MG63 (cell line): ENCODE data around the gene DGKI. TPM values are rescaled to one million over a fixed set of nuclear protein-coding genes. Genes with fewer than 3 reads are reported as not detected.
"Not testable (repeated sequence)": the region's sequence is repeated elsewhere in the genome, so short reads cannot be mapped to it uniquely, and the experiment has no call there.

ENCODE experiments used
- DNase-seq: peaks from one replicate; pipeline ENCODE4 v3.0.0-alpha.2; 2020
- H3K27me3 ChIP-seq: fragments of 250-450 bp; sonication (Bioruptor Pico); 2 replicates; pipeline ENCODE4 v1.5.1; 2020; ENCODE audit warnings: mild to moderate bottlenecking, moderate library complexity
- H3K36me3 ChIP-seq: fragments of 250-450 bp; sonication (Bioruptor Pico); 2 replicates; pipeline ENCODE4 v1.5.1; 2020; ENCODE audit warnings: mild to moderate bottlenecking, moderate library complexity
- H3K4me3 ChIP-seq: fragments of 250-450 bp; sonication (Bioruptor Pico); 2 replicates; pipeline ENCODE4 v1.5.1; 2020; ENCODE audit warnings: mild to moderate bottlenecking, moderate library complexity
- H3K9me3 ChIP-seq: fragments of 250-450 bp; sonication (Bioruptor Pico); 2 replicates; pipeline ENCODE4 v1.5.1; 2020; ENCODE audit warnings: mild to moderate bottlenecking, moderate library complexity
- total RNA-seq: library from RNA; depleted of rRNA; stranded (reverse); fragments of >200 nt; shearing (Covaris generic); gene quantifications from 2 replicates; pipeline ENCODE4 v1.2.3, GENCODE V29; 2014; ENCODE audit warnings: low replicate concordance

The DGKI gene
- total RNA-seq, 1 experiment from 2014 or later: 0.43 TPM

- not testable (repeated sequence) for DNase-seq, H3K36me3 ChIP-seq, H3K27me3 ChIP-seq, H3K9me3 ChIP-seq, H3K4me3 ChIP-seq
These were observed 398.2 kb downstream of the DGKI start for GRCh38 chr7:137448572-137448971.

DNA sequence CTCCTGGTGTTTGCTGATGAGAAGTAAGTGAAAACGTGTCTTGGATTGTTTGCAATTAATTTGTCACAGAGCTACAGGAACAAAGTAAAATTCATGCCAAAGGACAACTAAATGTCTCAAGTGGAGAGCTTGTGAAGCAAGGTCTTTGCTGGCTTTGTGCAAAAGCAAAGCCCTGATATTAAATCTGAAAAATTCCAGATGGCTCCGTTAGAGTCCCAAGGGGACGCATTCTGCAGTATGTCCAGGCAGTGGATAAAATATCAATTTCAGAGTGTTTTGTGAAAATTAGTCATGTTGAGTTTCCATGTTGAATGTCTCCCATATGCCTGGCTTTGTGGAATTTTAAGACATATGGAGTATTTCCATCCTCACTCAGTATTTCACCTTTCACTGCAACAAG lies 400.7 kb downstream of the DGKI start:
- DNase-seq: no peak
- Histone ChIP-seq H3K4me3 (no peak overlapping the region), H3K36me3 (no peaks in the 10 kb centered on the region), H3K27me3 (no peaks in the 10 kb centered on the region), H3K9me3 (no peaks in the 10 kb centered on the region)

GRCh38 chr7:137445268-137445667 lies 401.5 kb downstream of the DGKI start:
- Histone ChIP-seq H3K27me3 (no peaks in the 10 kb centered on the region), H3K9me3 (no peaks in the 10 kb centered on the region), H3K4me3 (no peak overlapping the region), H3K36me3 (no peaks in the 10 kb centered on the region)
- DNase-seq: no peak

DNA sequence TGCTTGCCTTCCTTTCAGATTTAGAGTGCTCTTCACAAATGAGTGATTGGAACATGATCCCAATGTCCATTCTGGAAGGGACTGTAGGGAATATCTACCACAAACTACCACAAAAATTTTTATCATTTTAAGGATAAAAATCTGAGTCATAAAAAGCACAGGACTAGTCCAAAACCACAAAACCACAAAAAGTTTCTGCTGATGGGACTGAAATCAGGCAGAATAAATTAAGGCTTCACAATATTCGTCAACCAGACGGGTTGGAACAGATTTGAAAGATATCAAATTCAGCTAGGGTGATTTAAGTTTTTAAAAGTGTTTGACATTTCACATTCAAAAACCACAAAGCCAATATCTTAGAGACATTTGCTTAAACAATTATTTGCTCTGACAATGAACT lies 403.2 kb downstream of the DGKI start:
- H3K4me3 ChIP-seq: no peak overlapping the region
- H3K9me3 ChIP-seq: no peaks in the 10 kb centered on the region
- H3K36me3 ChIP-seq: no peaks in the 10 kb centered on the region
- no peak for DNase-seq
- no peaks in the 10 kb centered on the region for H3K27me3 ChIP-seq

DNA sequence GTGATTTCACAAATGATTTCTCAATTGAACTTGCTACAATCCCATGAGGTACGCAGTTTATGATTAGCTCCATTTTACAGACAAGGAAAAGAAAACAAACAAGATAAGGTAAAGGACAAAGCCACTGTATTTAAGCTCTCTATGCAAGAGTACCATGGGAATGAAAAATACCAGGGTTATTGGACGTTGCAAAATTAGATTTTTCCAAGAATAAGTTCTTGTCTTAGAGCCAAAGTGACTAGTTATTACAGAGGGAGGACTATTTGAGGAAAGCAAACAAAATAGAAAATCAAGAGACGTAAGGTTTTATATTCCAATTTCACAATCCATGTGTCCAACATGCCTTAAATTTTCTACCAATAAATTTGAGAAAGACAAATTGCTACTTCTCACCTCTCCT lies 405.3 kb downstream of the DGKI start:
- Histone ChIP-seq H3K27me3 (no peaks in the 10 kb centered on the region), H3K36me3 (no peaks in the 10 kb centered on the region), H3K4me3 (no peak overlapping the region), H3K9me3 (no peaks in the 10 kb centered on the region)
- DNase-seq: no peak

- DNase-seq: no peak
- Histone ChIP-seq H3K27me3 (no peaks in the 10 kb centered on the region), H3K4me3 (no peak overlapping the region), H3K36me3 (no peaks in the 10 kb centered on the region), H3K9me3 (no peaks in the 10 kb centered on the region)
These were observed 406.6 kb downstream of the DGKI start for GRCh38 chr7:137439829-137440825.

GRCh38 chr7:137434946-137435345 lies 411.8 kb downstream of the DGKI start:
- H3K4me3 ChIP-seq: no peak overlapping the region
- no peaks in the 10 kb centered on the region for H3K27me3 ChIP-seq
- no peak for DNase-seq
- H3K36me3 ChIP-seq: no peaks in the 10 kb centered on the region
- H3K9me3 ChIP-seq: no peaks in the 10 kb centered on the region

DNA sequence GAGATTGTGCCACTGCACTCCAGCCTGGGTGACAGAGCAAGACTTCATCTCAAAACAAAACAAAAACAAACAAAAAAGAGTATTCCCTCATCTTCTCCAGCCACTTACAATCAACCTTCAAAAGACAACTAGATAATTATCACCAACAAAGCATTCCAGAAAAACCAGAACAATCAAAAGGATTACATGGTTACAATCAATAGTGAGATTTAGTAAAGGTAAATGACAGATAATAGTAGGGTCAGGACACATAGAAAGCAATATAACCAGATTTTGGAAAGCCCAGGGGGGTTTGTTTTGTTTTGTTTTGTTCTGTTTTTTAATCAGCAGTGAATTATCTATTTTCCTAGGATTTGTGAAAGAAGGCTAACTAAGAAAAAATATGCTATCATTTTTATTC lies 412.2 kb downstream of the DGKI start:
- Histone ChIP-seq H3K27me3 (no peaks in the 10 kb centered on the region), H3K36me3 (no peaks in the 10 kb centered on the region)
- no peak for DNase-seq

GRCh38 chr7:137423321-137423720 lies 423.5 kb downstream of the DGKI start:
- H3K27me3 ChIP-seq: no peaks in the 10 kb centered on the region
- no peaks in the 10 kb centered on the region for H3K36me3 ChIP-seq
- DNase-seq: no peak
- H3K4me3 ChIP-seq: no peak overlapping the region
- H3K9me3 ChIP-seq: no peaks in the 10 kb centered on the region

More for the DNA sequence above, 412.2 kb downstream of the DGKI start:
- Histone ChIP-seq H3K9me3 (no peaks in the 10 kb centered on the region), H3K4me3 (no peak overlapping the region)

- no peaks in the 10 kb centered on the region for H3K36me3 ChIP-seq
- peak; percentile 3 for DNase-seq
These were observed 425.4 kb downstream of the DGKI start for GRCh38 chr7:137421366-137421765.

GRCh38 chr7:137418841-137419240 lies 427.9 kb downstream of the DGKI start:
- Histone ChIP-seq H3K27me3 (no peaks in the 10 kb centered on the region), H3K4me3 (no peak overlapping the region), H3K36me3 (no peaks in the 10 kb centered on the region), H3K9me3 (no peaks in the 10 kb centered on the region)
- no peak for DNase-seq

More at GRCh38 chr7:137421366-137421765, 425.4 kb downstream of the DGKI start:
- Histone ChIP-seq H3K27me3 (no peaks in the 10 kb centered on the region), H3K9me3 (no peaks in the 10 kb centered on the region), H3K4me3 (no peak overlapping the region)

DNA sequence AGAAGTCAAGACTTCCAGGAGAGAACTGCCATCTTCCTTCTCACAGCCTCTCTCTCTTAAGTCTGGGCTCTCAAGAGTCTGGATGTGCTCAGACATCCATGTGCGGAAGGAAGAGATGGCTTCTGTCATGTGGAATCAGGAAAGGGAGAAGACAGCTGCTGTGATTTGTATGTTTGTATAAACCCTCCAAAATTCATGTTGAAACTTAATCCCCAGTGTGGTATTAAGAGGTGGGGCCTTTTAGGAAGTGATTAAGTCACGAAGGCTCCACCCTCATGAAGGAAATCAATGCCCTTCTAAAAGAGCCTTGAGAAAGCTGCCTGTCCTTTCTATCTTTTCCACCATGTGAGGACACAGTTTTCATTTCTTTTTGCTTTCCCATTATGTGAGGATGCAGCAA lies 429.3 kb downstream of the DGKI start:
- no peak for DNase-seq
- H3K36me3 ChIP-seq: no peaks in the 10 kb centered on the region
- no peaks in the 10 kb centered on the region for H3K27me3 ChIP-seq
- H3K9me3 ChIP-seq: no peaks in the 10 kb centered on the region
- H3K4me3 ChIP-seq: no peak overlapping the region

GRCh38 chr7:137413901-137414300 lies 432.9 kb downstream of the DGKI start:
- Histone ChIP-seq H3K9me3 (no peaks in the 10 kb centered on the region), H3K4me3 (no peak overlapping the region), H3K27me3 (no peaks in the 10 kb centered on the region), H3K36me3 (no peaks in the 10 kb centered on the region)
- DNase-seq: no peak

DNA sequence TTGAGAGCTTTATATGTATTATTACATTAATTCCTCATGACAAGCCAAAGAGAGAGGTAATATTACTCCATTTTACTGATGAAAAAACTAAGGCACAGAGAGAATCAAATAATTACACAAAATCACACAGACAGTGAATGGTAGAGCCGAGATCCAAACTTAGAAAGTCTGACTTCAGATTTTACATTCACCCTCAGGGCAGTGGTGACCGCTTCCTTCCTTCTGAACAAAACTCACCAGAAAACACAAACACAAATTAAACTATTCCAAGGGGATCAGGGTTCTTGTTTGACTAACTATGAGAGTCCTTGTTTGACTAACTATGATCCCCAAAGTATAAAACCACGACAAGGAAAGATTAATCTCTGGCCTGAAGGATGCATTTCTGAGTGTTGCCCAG lies 435.3 kb downstream of the DGKI start:
- Histone ChIP-seq H3K36me3 (no peaks in the 10 kb centered on the region), H3K27me3 (no peaks in the 10 kb centered on the region), H3K4me3 (no peak overlapping the region), H3K9me3 (no peaks in the 10 kb centered on the region)
- DNase-seq: no peak

GRCh38 chr7:137408126-137408525 lies 438.6 kb downstream of the DGKI start:
- Histone ChIP-seq H3K9me3 (no peaks in the 10 kb centered on the region), H3K4me3 (no peak overlapping the region), H3K36me3 (no peaks in the 10 kb centered on the region), H3K27me3 (no peaks in the 10 kb centered on the region)
- no peak for DNase-seq

DNA sequence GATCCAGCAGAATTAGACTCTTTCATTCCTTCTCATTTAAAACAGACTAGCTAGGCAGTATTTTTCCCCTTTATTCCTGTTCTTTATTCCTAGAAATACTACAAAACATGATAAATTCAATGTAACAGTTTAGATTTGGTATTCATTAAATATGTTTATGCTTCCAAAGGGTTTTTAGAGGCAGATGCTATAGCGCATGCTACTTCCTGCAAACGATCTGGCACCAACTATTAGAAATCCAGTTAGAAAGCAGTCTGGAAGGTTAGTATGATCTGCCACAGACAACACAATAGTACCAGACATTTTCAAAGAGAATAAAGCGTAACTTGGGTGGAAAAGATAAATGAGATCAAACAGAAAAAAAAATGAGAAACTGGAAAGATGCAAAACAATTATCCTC lies 439.7 kb downstream of the DGKI start:
- no peak for DNase-seq
- no peaks in the 10 kb centered on the region for H3K9me3 ChIP-seq
- H3K27me3 ChIP-seq: no peaks in the 10 kb centered on the region
- no peaks in the 10 kb centered on the region for H3K36me3 ChIP-seq
- no peak overlapping the region for H3K4me3 ChIP-seq

DNA sequence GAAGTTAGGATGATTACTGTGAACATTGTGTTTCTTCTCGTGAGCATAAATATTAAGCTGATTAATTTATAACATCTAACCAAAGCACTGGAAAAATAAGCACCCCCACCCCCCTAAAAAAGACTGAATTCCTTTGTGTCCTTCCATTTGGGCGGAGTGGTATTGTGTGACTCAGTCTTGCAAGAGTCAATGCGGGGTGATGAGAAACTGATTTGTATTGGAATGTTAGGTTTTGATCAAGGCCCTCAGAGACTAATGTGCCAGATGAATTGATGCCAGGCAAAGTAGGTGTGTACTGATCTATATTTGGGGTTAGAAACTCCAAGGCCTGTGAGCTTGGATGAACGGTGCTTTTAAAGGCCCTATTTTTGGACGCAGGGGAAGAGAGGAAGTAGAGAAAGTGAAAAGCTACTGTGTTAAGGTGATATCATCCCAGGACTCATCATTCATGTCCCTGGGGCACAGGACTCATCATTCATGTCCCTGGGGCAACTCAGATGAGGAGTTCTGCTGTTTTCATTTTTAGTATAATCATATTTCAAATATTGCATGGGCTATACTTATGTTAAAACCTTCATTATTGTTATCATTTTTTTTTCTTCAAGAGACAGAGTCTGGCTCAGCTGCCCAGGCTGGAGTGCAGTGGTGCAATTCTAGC lies 442.0 kb downstream of the DGKI start:
- no peaks in the 10 kb centered on the region for H3K9me3 ChIP-seq
- H3K4me3 ChIP-seq: no peak overlapping the region
- H3K27me3 ChIP-seq: no peaks in the 10 kb centered on the region
- no peaks in the 10 kb centered on the region for H3K36me3 ChIP-seq
- DNase-seq: no peak

GRCh38 chr7:137403353-137403695 lies 443.4 kb downstream of the DGKI start:
- Histone ChIP-seq H3K27me3 (no peaks in the 10 kb centered on the region), H3K4me3 (no peak overlapping the region), H3K9me3 (no peaks in the 10 kb centered on the region), H3K36me3 (no peaks in the 10 kb centered on the region)
- no peak for DNase-seq
